K562 (cell line): Measurements from ENCODE around the gene GIGYF2. TPM values are rescaled to one million over a fixed set of nuclear protein-coding genes. Genes with fewer than 3 reads are reported as not detected.

ENCODE experiments used
- DMBX1 ChIP-seq: fragments of 250-450 bp; sonication (Bioruptor Pico); IDR thresholded peaks from 2 replicates; pipeline ENCODE4 v1.8.0; 2022; ENCODE audit warnings: inconsistent platforms, mild to moderate bottlenecking, moderate library complexity, borderline replicate concordance
- ETS1 ChIP-seq: conservative IDR thresholded peaks from 2 replicates; pipeline ENCODE4 v1.6.1; 2011; ENCODE audit warnings: low read depth, mild to moderate bottlenecking, low read length; ENCODE audit not compliant: control insufficient read depth
- FOSL1 ChIP-seq: fragments of 200-800 bp; sonication (Bioruptor generic); conservative IDR thresholded peaks from 2 replicates; pipeline ENCODE4 v1.6.1; 2016; ENCODE audit warnings: missing genetic modification characterization, missing compliant biosample characterization
- HMGXB4 ChIP-seq: sonication (generic); formaldehyde crosslinking; IDR thresholded peaks from 2 replicates; pipeline ENCODE4 v1.8.1; 2023; ENCODE audit warnings: mild to moderate bottlenecking, missing genetic modification reagents
- PATZ1 ChIP-seq: fragments of 250-450 bp; sonication (Bioruptor Pico); IDR thresholded peaks from 2 replicates; pipeline ENCODE4 v1.5.0; 2020; ENCODE audit warnings: mild to moderate bottlenecking, borderline replicate concordance
- PHTF2 ChIP-seq: fragments of 250-450 bp; sonication (Bioruptor Pico); IDR thresholded peaks from 2 replicates; pipeline ENCODE4 v1.5.0; 2021; ENCODE audit warnings: mild to moderate bottlenecking
- ZNF133 ChIP-seq: fragments of 250-450 bp; sonication (Bioruptor Pico); IDR thresholded peaks from 2 replicates; pipeline ENCODE4 v1.4.0; 2020; ENCODE audit warnings: mild to moderate bottlenecking
- ZNF512 ChIP-seq: IDR thresholded peaks from 2 replicates; pipeline ENCODE4 v1.6.1; 2016; ENCODE audit warnings: missing genetic modification characterization, missing compliant biosample characterization
- polyA plus RNA-seq, 8 experiments: library from polyadenylated mRNA; depleted of rRNA in 4 of 8; stranded (reverse) in 5 of 8; unstranded in 3 of 8; fragments of >200 nt; fragmentation: Nextera tagmentation in 2 of 8; fragmentation: Illumina TruSeq in 1 of 8; extraction: Ambion mirVana in 2 of 8; extraction: Trizol in 1 of 8; gene quantifications; 2 replicates each; pipeline versions ENCODE4 v1.2.1 to v1.2.3, GENCODE V29; 2011 to 2014; ENCODE audit warnings: inconsistent platforms in 1 of 8, missing spikeins in 1 of 8
- total RNA-seq, 7 experiments: library from RNA; depleted of rRNA in 6 of 7; stranded (reverse); fragments of >200 nt in 6 of 7; fragmentation: Illumina TruSeq in 2 of 7; extraction: Trizol in 2 of 7; gene quantifications; 2 replicates each; pipeline versions ENCODE4 v1.2.1 to v1.2.3, GENCODE V29; 2011 to 2021; ENCODE audit warnings: low replicate concordance in 1 of 7

GIGYF2 gene
- total and polyA plus RNA-seq, 9 of the 15 experiments (the other 6 are each of a cell fraction or from before 2014, with no cell fraction given) = 12.7 to 52.7 (median 34.9) TPM

- TF ChIP-seq HMGXB4 (CRISPR knock-in tag) = no peak
- no peak for TF ChIP-seq PATZ1 (CRISPR knock-in tag)
- TF ChIP-seq ETS1 = no peak
- no peak for TF ChIP-seq ZNF133 (CRISPR knock-in tag)
- no peak for TF ChIP-seq PHTF2 (CRISPR knock-in tag)
- TF ChIP-seq FOSL1 (tag) = no peak
- no peak for TF ChIP-seq DMBX1 (CRISPR knock-in tag)
- TF ChIP-seq ZNF512 (tag) = no peak
Observed at GRCh38 chr2:232842689-232843088, 145.6 kb downstream of the GIGYF2 start (continued).
